Measurements from ENCODE around the gene KIAA1614. TPM values are rescaled to one million over a fixed set of nuclear protein-coding genes. Genes with fewer than 3 reads are reported as not detected.

Gene KIAA1614
- total RNA-seq, 1 donor from 2014 or later, result 0.56 TPM

- Mint-ChIP-seq H3K36me3 (peaks cover 40% of the 10 kb centered on the region), H3K27ac (no peak overlapping the region), H3K4me1 (peaks cover 15% of the 10 kb centered on the region), H3K9me3 (peaks cover 11% of the 10 kb centered on the region), H3K27me3 (ENCODE audit: insufficient read depth, low read depth) (peaks cover 2% of the 10 kb centered on the region), H3K4me3 (no peak overlapping the region)
- Histone ChIP-seq H3F3A (ENCODE audit: low read depth) (no peaks in the 10 kb centered on the region), H3K27ac (no peak overlapping the region), H3K9me3 (ENCODE audit: low read depth) (no peaks in the 10 kb centered on the region), H3K36me3 (no peaks in the 10 kb centered on the region), H3K4me1 (no peaks in the 10 kb centered on the region), H3K79me2 (ENCODE audit: low read depth) (no peaks in the 10 kb centered on the region), H4K20me1 (ENCODE audit: low read depth) (no peaks in the 10 kb centered on the region), H3K4me3 (no peak overlapping the region), H3K27me3 (no peaks in the 10 kb centered on the region), H3K4me2 (no peak overlapping the region), H3K9ac (no peak overlapping the region), H2AFZ (replicated peaks) (no peak overlapping the region)
- DNase-seq (ENCODE audit: low spot score), result no peak
- no peak for TF ChIP-seq EZH2phosphoT487 (IDR thresholded peaks at IDR 0.05)
- TF ChIP-seq CTCF (IDR thresholded peaks at IDR 0.05), result no peak
- TF ChIP-seq EZH2 (IDR thresholded peaks at IDR 0.05), result no peak
These were observed 48.9 kb downstream of the KIAA1614 start for GRCh38 chr1:180961622-180962021.

GRCh38 chr1:180962178-180962577 is 49.5 kb downstream of the KIAA1614 start:
- no peaks in the 10 kb centered on the region for H3K27me3 ChIP-seq
- Mint-ChIP-seq H3K27me3 (ENCODE audit: insufficient read depth, low read depth) (peaks cover 2% of the 10 kb centered on the region), H3K27ac (no peak overlapping the region), H3K9me3 (peaks cover 11% of the 10 kb centered on the region), H3K4me3 (no peak overlapping the region), H3K36me3 (peaks cover 43% of the 10 kb centered on the region), H3K4me1 (peaks cover 21% of the 10 kb centered on the region)
- H2AFZ ChIP-seq (replicated peaks), result no peak overlapping the region
- peaks cover 3% of the 10 kb centered on the region for H3K4me1 ChIP-seq
- no peak overlapping the region for H3K4me2 ChIP-seq
- H3K9ac ChIP-seq, result no peak overlapping the region
- H3K79me2 ChIP-seq (ENCODE audit: low read depth), result no peaks in the 10 kb centered on the region
- H3K4me3 ChIP-seq, result no peak overlapping the region
- no peak for TF ChIP-seq EZH2phosphoT487 (IDR thresholded peaks at IDR 0.05)
- no peak for DNase-seq (ENCODE audit: low spot score)
- H3K36me3 ChIP-seq, result no peaks in the 10 kb centered on the region
- no peaks in the 10 kb centered on the region for H3F3A ChIP-seq (ENCODE audit: low read depth)
- H4K20me1 ChIP-seq (ENCODE audit: low read depth), result peaks cover 4% of the 10 kb centered on the region
- H3K9me3 ChIP-seq (ENCODE audit: low read depth), result no peaks in the 10 kb centered on the region
- H3K27ac ChIP-seq, result no peak overlapping the region

- no peaks in the 10 kb centered on the region for H3K79me2 ChIP-seq (ENCODE audit: low read depth)
- no peaks in the 10 kb centered on the region for H3K27me3 ChIP-seq
- no peak overlapping the region for H3K27ac Mint-ChIP-seq
- no peak overlapping the region for H3K4me2 ChIP-seq
- H3K27ac ChIP-seq, result no peak overlapping the region
- DNase-seq (ENCODE audit: low spot score), result no peak
- peaks cover 4% of the 10 kb centered on the region for H4K20me1 ChIP-seq (ENCODE audit: low read depth)
- no peak for TF ChIP-seq EZH2 (IDR thresholded peaks at IDR 0.05)
- H3K36me3 ChIP-seq, result no peaks in the 10 kb centered on the region
- H3K9ac ChIP-seq, result no peak overlapping the region
- H3K4me1 ChIP-seq, result peaks cover 8% of the 10 kb centered on the region
- peaks cover 11% of the 10 kb centered on the region for H3K9me3 Mint-ChIP-seq
- H3K9me3 ChIP-seq (ENCODE audit: low read depth), result no peaks in the 10 kb centered on the region
- H3K27me3 Mint-ChIP-seq (ENCODE audit: insufficient read depth, low read depth), result peaks cover 2% of the 10 kb centered on the region
- H3K4me3 Mint-ChIP-seq, result no peak overlapping the region
- no peak overlapping the region for H3K4me3 ChIP-seq
- peaks cover 23% of the 10 kb centered on the region for H3K4me1 Mint-ChIP-seq
- H2AFZ ChIP-seq (replicated peaks), result no peak overlapping the region
- H3F3A ChIP-seq (ENCODE audit: low read depth), result no peaks in the 10 kb centered on the region
- H3K36me3 Mint-ChIP-seq, result peaks cover 42% of the 10 kb centered on the region
These were observed 51.4 kb downstream of the KIAA1614 start for GRCh38 chr1:180964056-180964455.

GRCh38 chr1:180964595-180964994 is 51.9 kb downstream of the KIAA1614 start:
- H2AFZ ChIP-seq (replicated peaks), result no peak overlapping the region
- no peaks in the 10 kb centered on the region for H3K27me3 ChIP-seq
- no peak overlapping the region for H3K9ac ChIP-seq
- Mint-ChIP-seq H3K36me3 (peaks cover 43% of the 10 kb centered on the region), H3K27me3 (ENCODE audit: insufficient read depth, low read depth) (peaks cover 2% of the 10 kb centered on the region), H3K4me3 (no peak overlapping the region), H3K4me1 (peaks cover 23% of the 10 kb centered on the region), H3K27ac (no peak overlapping the region), H3K9me3 (peaks cover 11% of the 10 kb centered on the region)
- no peaks in the 10 kb centered on the region for H3K36me3 ChIP-seq
- no peaks in the 10 kb centered on the region for H3F3A ChIP-seq (ENCODE audit: low read depth)
- DNase-seq (ENCODE audit: low spot score), result no peak
- H3K27ac ChIP-seq, result no peak overlapping the region
- H4K20me1 ChIP-seq (ENCODE audit: low read depth), result peaks cover 4% of the 10 kb centered on the region
- H3K4me1 ChIP-seq, result peaks cover 8% of the 10 kb centered on the region
- no peaks in the 10 kb centered on the region for H3K9me3 ChIP-seq (ENCODE audit: low read depth)
- no peak overlapping the region for H3K4me3 ChIP-seq
- no peaks in the 10 kb centered on the region for H3K79me2 ChIP-seq (ENCODE audit: low read depth)
- TF ChIP-seq EZH2phosphoT487 (IDR thresholded peaks at IDR 0.05) (no peak), CTCF (IDR thresholded peaks at IDR 0.05) (no peak), EZH2 (IDR thresholded peaks at IDR 0.05) (no peak)
- no peak overlapping the region for H3K4me2 ChIP-seq

All from neural progenitor cell (in vitro differentiated cells).